DMS 273 treated with DMSO at 0.1 percent for 48 hours (cell line): Measurements from ENCODE around the gene TRIM41.
"Not testable (repeated sequence)": the region's sequence is repeated elsewhere in the genome, so short reads cannot be mapped to it uniquely, and the experiment has no call there.

Source experiments
- DNase-seq: peaks from one replicate; lab custom pipeline; 2025; lab: John Stamatoyannopoulos, UW

TRIM41 gene

DNA sequence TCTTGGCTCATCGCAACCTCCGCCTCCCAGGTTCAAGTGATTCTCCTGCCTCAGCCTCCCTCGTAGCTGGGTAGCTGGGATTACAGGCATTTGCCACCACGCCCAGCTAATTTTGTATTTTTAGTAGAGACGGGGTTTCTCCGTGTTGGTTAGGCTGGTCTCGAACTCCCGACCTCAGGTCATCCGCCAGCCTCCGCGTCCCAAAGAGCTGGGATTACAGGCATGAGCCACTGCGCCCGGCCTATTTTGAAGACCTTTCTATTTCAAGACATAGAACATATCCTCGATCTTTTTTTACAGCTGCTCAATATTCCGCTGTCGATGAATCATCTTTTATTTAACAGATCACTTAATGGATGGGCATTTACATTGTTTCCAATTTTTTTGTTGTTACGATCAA lies 12.4 kb upstream of the TRIM41 start:
- not testable (repeated sequence) for DNase-seq

DNA sequence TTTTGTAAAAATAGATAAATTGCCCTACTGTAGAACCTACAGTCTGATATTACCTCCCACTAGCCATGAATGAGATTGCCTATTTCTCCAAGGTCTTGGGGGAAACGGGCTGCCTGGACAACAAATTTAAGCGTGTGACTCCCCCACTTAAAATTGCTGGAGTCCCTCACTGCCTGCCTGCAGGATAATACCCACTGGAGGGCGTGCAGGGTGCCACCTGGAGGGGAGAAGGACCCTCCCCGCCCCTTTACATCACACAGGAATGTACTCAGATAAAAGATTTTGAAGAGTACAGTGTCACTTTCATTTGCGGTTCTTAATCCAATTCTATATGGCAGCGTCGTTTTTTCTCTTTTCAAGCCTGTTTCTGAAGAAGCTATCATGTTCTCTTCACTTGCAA lies 11.9 kb upstream of the TRIM41 start:
- no peak for DNase-seq

DNA sequence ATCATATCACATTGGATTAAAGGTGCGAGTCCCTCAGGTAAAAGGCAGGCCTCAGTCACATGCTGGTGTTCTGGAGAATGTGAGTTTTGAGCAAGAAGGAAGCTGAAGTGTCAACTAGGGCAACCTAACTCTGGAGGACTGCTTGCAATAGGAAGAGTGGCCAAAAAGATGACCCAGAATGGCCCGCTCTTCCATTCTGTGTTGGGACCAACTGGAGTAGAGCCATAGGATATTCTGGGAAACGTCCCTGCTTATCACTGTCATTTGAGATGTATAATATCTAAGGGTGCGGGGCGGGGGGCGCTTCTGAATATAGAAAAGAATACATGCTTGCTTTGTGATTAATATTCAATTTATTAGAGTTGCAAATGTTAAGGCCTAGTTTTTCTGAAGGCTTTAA lies 11.0 kb upstream of the TRIM41 start:
- DNase-seq = no peak

DNA sequence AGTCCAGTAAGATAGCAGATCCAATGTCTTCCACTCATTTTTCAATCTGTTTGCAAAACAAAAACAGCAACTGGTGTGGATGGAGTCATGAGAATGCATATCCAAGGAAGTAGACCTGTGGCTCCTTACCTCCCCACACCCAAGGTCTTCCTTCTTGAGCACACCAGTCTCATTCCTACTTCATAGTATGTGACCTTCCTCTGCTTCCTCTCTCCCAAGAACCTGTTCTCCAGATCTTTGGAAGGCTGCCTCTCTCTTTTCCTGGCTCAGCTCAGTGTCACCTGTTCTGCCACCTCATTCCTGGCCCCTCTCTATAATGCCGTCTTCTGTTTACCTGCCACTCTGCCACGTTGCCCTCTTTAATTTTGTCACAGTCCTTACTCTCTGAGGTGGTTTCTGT lies 10.1 kb upstream of the TRIM41 start:
- no peak for DNase-seq

DNA sequence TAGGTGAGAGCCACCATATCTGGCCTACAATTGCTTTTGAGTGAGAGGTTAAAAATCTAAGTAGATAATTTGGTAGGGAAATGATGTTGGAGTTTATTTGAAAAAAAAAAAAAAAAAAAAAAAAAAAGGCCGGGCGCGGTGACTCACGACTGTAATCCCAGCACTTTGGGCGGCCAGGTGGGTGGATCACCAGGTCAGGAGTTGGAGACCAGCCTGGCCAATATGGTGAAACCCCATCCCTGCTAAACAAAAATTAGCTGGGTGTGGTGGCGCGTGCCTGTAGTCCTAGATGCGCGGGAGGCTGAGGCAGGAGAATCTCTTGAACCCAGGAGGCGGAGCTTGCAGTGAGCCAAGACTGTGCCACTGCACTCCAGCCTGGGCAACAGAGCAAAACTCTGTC lies 8.8 kb upstream of the TRIM41 start:
- DNase-seq = not testable (repeated sequence)

DNA sequence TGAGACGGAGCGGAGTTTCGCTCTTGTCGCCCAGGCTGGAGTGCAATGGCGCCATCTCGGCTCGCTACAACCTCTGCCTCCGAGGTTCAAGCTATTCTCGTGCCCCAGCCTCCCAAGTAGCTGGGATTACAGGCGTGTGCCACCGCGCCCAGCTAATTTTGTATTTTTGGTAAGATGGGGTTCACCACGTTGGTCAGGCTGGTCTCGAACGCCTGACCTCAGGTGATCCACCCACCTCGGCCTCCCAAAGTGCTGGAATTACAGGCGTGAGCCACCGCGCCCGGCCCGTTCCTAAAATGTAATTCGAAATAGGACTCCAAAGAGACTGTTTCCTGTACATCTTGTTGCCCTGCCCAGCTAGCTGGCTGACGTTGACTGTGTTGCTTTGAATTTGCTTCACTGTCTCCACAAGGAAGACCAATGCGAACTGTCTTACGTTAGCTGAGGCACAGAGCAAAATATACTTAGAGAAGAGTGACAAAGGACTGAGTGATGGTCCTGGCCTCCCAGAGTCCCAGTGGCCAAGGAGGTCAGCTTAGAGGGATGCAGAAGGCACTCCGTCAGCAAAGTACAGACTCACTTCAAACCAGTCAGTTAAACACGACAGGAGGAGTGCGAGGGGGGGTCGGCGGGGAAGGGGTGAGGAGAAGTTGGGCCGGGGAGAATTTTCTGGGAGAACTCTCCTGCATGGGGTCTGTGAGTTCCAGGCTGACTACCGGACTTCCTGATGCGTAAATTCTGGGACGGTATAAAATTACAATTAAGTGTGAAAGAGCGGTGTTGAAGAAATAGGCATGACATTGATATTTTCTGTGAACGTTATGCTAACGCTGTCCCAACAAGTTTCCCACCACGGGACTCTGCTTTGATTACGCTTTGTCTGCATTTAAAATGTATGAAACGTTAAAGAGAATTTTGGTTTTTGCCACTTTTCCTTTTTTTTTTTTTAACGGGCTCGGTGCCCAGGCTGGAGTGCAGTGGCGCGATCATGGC lies 6.8 kb upstream of the TRIM41 start:
- no peak for DNase-seq

DNA sequence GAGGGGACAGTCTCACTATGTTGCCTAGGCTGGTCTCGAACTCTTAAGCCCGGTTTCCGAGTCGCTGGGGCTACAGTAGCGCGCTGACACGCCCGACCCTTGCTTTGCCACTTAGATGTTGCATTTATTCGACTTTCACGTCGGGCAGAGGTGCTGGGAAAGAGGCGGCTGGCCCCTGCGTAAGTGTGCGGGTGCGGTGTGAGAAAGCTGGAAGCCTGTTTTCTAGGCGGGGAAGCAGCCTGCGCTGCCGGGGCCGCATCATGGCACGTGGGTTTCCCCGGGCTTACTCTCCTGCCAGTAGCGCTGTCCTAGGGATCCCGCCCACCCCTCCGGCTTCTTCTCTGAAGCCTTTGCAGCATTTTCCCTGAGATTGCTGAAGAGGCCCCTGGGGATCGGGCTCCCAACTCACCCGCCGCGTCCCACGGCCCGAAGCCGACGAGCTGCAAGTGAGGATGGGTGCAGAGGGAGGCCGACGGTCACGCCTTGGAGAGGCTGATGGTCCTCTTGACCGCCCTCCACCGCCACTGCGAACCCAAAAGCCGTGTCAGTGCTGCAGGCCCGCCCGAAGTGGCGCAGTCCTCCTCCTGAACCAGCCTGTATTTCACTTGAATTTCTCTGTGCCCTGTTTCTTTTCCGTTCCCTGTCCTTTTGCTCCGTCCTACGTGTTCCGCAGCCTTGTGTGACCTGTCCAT lies 5.8 kb upstream of the TRIM41 start:
- no peak for DNase-seq

DNA sequence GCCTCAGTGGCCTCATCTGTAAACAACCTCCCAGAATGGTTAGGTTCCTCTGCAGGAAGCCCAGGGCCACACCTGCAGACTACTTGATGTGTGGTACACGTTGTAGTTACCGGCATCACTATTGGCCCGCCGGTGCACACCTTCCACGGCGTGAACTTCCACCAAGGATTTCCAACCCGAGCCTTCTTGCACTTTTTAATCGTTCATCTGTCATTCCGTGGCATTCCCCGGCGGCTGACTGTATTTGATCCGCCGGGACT lies 5.3 kb upstream of the TRIM41 start:
- DNase-seq = no peak

DNA sequence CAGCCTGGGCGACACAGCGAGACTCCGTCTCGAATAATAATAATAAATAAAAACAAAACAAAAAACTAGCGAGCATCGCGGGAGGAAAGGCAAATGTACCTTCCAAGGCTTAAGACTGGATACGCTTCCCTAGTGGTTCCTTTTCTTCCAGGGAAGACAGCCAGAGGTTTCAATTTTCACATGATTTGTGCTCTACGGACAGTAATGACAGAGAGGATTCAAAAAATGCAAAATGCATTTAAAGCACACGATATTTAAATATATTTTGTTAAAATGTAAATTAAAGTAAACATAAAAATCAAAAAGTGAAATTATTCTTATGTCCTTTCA lies 4.3 kb upstream of the TRIM41 start:
- no peak for DNase-seq

DNA sequence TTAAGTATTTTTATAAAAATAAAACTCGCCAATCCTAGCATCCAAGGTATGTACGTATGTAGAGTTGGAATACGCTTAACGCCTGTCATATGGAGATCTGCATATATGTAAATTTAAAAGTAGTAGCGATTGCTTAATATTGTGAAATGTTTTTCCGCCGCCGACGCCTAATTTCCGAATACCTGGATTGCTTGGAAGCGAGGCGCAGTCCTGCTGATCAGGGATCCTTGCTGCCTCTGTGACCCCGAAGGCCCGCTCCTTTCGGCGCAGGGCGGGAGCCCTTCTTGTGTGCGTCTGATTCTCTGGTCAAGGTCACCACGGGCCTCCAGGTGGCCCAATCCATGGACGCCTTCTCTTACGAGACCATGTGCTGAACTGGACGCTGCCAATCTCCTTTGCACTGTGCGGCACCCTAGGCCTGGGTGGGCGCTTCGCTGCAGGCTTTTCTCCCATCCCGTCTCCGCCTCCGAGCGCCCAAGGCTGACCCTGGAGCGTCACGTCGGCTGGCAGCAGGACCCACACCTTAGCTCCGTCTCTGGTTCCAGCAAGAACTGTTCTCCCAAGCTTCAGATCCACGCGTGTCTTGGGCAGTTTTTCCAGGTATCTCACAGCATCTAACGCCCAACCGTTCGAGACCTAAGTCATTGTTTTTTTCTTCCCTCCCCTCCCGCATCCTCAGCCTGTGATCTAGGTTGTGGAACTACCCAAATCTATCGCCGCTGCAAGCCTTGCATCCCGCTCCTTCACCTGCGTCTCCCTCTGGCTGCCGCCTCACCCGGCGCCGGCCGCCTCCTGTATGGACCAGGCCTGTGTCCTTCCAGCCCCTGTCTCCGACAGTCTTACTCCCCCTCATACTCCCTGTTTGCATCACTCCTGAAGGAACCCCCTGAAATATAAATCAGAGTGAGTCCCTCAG lies 3.6 kb upstream of the TRIM41 start:
- DNase-seq = no peak

DNA sequence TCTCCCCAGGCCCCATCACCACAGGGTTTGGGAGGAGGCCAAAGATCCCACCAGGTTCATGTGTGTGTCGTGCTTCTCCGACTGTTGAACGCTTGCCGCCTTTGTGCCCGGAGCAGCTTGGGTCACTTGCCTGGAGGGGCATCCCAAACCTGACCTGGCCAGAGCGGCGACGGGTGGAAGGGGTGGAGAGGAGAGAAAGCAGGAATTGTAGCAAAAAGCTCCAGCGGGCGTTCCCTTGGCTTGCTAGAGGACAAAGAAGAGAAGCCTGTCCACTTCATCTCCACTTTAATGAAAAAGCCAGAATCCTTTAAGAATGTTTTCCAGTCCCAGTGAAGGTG lies 2.9 kb upstream of the TRIM41 start:
- no peak for DNase-seq

DNA sequence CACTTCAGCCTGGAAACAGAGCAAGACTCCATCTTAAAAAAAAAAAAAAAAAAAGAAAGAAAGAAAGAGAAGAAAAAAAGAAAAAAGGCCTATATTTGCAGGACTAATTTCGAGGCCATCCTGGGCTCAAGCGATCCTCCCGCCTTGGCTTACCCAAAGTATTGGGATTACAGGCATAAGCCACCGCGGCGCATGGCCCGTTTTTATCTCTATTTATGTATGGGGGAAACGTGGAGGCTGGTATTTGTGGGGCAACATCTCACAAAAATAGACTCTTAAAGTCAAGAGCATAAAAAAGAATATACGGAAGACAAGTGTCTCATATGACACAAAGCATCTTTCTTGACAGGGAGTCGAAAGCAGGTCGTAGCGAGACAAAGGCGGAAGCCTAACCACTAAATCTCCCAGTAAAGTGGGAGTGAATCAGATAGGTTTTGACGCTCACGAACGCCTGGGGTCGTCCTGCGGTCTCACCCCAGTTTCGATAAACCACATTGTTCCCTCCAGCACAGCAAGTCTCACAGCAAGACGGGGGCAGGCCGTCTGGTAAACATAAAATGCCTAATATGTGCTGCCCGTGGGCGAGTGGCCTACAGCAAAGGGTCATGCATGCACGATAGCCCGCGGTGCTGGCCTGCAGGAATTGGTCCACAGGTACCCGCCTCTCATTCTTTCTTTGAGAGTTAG lies 1.8 kb upstream of the TRIM41 start:
- DNase-seq = no peak

DNA sequence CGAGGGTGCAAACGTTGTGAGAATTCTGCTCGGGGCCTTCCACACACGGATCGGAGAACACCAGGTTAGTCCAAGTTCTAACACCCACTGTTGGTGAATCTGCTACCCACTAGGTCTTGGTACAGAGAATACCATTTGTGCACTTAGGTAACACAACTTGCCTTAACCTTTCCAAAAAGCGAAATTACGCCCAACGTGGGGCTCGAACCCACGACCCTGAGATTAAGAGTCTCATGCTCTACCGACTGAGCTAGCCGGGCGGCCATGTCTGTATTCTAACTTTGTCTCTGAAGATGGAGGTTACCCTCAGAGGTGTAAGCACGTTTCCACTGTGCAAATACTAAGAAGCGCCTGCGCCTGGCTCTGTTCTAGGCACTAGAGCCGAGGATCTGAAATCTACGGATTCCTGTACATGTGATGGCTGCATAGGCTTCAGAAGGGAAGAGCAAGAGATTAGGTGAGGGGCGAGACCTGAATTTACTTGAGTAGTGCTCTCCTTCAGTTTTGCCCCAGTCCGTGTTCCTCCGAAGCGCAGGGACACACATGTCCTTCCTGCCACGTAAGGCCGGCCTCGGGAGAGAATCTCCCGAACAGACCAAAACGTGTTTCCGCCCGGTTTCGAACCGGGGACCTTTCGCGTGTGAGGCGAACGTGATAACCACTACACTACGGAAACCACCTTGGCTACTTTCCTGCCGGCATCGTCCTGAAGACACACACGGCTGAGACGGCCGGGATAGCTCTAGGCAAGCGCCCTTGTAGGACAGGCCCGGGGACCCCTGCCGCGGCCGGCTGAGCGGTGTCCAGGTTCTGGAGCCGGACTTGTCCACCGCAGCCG lies 1.1 kb upstream of the TRIM41 start:
- no peak for DNase-seq

DNA sequence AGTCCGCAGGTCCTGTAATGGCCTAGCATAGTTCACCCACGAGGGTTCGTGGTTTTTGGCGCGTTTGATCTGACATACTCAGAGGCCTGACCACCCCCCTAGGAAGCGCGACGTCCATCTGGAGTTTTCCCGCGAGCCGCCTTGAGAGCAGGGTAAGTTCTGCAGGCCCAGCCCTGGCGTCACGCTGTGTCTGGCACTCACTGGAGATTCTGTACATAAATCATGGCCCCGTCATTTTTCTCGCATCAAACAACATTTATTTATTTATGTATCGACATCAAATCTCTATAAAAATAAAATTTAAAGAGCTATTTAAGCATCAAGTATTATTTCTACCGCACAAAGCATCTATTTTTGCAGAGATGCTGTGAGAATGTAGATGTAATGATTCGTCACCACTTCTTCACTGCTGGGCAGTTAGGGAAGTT lies 437 bp upstream of the TRIM41 start:
- no peak for DNase-seq

DNA sequence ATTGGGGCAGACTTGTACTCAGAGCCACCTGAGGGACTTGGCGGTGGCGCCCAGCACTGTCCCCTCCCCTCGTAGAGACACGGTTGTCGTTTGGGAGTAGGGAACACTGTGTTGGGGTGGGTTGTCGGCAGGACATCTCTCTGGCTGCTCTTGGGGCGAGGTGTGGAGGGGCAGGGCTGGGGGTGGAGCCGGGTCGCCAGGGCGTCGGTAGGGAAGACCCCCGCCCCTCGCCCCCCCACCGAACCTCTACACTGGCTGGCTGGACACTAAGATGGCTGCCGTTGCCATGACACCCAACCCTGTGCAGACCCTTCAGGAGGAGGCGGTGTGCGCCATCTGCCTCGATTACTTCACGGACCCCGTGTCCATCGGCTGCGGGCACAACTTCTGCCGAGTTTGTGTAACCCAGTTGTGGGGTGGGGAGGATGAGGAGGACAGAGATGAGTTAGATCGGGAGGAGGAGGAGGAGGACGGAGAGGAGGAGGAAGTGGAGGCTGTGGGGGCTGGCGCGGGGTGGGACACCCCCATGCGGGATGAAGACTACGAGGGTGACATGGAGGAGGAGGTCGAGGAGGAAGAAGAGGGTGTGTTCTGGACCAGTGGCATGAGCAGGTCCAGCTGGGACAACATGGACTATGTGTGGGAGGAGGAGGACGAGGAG lies 778 bp downstream of the TRIM41 start:
- DNase-seq = no peak

DNA sequence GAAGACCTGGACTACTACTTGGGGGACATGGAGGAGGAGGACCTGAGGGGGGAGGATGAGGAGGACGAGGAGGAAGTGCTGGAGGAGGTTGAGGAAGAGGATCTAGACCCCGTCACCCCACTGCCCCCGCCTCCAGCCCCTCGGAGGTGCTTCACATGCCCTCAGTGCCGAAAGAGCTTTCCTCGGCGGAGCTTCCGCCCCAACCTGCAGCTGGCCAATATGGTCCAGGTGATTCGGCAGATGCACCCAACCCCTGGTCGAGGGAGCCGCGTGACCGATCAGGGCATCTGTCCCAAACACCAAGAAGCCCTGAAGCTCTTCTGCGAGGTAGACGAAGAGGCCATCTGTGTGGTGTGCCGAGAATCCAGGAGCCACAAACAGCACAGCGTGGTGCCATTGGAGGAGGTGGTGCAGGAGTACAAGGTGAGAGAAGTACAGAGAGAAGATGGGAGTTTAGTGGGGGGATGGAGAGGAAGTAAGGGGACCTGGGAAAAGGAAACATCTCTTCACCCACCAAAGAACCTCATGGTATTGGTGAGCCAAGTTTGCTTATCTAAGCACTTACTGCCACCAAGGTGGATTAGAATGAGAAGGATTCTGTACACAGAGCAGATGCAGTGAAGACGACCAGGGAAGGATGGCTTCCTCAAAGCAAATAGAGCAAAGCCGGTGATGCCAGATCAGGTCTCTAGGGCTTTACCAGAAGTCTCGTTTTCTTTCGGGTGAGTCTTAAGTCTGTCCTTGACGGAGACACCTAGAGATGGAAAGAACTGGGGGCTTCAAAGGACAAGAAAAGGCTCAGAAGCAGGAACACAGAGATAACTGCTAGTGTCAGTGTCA lies 1.5 kb downstream of the TRIM41 start:
- DNase-seq = no peak

DNA sequence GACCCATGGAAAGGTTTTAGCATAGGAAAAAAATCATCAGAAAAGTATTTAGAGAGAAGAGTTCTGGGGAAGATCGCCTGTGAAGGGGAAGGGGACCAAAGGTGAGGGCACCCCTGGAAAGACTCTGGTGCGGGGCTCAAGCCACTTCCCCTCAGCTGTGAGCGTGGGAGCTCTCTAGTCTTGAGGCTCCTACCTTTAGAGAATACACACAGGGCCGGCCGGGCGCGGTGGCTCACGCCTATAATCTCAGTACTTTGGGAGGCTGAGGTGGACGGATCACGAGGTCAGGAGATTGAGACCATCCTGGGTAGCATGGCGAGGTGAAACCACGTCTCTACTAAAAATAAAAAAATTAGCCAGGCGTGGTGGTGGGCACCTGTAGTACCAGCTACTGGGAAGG lies 6.9 kb downstream of the TRIM41 start:
- DNase-seq = no peak

DNA sequence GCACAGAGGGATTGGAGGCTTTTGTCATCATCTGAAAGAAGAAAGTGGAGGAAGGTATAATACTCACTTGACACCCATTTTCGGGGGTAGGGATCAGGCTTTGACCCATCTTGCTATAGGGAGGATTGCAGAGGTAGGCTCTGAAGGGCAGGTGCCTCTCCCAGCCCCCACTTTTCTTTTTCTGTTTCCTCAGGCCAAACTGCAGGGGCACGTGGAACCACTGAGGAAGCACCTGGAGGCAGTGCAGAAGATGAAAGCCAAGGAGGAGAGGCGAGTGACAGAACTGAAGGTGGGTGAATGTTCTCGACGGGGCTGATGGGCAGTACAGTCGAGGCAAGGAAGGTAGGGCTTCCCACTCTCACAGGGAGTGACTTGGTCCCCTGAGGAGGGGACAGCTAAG lies 7.5 kb downstream of the TRIM41 start:
- DNase-seq = no peak

DNA sequence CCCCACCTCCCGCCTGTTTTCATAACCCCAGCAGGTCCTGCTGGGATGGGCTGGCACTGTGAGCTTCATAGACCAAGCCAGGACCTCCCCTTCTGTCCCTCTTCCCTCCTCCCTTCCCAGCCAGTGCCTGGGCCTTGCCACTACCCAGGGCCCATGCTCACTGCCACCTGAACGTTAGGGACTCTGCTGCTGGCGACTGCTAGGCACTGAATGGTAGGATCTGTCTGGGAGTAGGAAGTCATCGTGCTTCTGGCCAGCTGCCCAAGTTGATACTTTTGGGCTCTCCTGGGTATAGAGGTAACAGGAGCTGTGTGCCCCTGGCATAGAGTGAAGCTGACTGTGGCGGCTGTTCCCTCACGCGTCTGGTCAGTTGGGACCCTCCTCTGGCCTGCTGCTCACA lies 8.4 kb downstream of the TRIM41 start:
- no peak for DNase-seq

DNA sequence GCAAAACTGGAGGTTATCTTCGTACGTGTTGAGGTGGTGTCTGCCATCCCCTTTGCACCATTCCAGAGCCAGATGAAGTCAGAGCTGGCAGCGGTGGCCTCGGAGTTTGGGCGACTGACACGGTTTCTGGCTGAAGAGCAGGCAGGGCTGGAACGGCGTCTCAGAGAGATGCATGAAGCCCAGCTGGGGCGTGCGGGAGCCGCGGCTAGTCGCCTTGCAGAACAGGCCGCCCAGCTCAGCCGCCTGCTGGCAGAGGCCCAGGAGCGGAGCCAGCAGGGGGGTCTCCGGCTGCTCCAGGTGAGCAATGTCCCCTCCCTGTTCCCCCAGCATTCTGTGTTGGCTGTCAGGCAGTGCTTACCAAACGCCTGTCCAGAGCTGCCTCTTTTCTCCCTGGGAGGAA lies 9.5 kb downstream of the TRIM41 start:
- DNase-seq = no peak
